ENCODE data around the gene TOX2. TPM values are rescaled to one million over a fixed set of nuclear protein-coding genes. Genes with fewer than 3 reads are reported as not detected.

Gene TOX2
- total RNA-seq, 1 donor from 2014 or later, result 3.3 TPM

- no peak for TF ChIP-seq CTCF (conservative IDR thresholded peaks at IDR 0.05)
- H3K27ac Mint-ChIP-seq (ENCODE audit: unreplicated experiment), result no peak overlapping the region
- H3K27me3 Mint-ChIP-seq (ENCODE audit: low read depth), result no peaks in the 10 kb centered on the region
- H3K4me1 Mint-ChIP-seq, result no peaks in the 10 kb centered on the region
- peaks cover 1% of the 10 kb centered on the region for H3K9me3 Mint-ChIP-seq
- H3K36me3 Mint-ChIP-seq (ENCODE audit: low read depth), result no peaks in the 10 kb centered on the region
- no peak for DNase-seq (ENCODE audit: low read depth, low spot score)
- no peak overlapping the region for H3K4me3 Mint-ChIP-seq
These were observed 153.0 kb downstream of the TOX2 start for GRCh38 chr20:44067650-44068081.

- H3K27ac Mint-ChIP-seq (ENCODE audit: unreplicated experiment), result no peak overlapping the region
- TF ChIP-seq CTCF (conservative IDR thresholded peaks at IDR 0.05), result no peak
- peaks cover 3% of the 10 kb centered on the region for H3K4me1 Mint-ChIP-seq
- H3K9me3 Mint-ChIP-seq, result no peaks in the 10 kb centered on the region
- H3K4me3 Mint-ChIP-seq, result no peak overlapping the region
- no peaks in the 10 kb centered on the region for H3K36me3 Mint-ChIP-seq (ENCODE audit: low read depth)
- DNase-seq (ENCODE audit: low read depth, low spot score), result no peak
- H3K27me3 Mint-ChIP-seq (ENCODE audit: low read depth), result no peaks in the 10 kb centered on the region
These were observed 153.9 kb downstream of the TOX2 start for GRCh38 chr20:44068316-44069201.

- H3K4me3 Mint-ChIP-seq, result no peak overlapping the region
- DNase-seq (ENCODE audit: low read depth, low spot score), result no peak
- H3K36me3 Mint-ChIP-seq (ENCODE audit: low read depth), result no peaks in the 10 kb centered on the region
- no peaks in the 10 kb centered on the region for H3K27me3 Mint-ChIP-seq (ENCODE audit: low read depth)
- H3K4me1 Mint-ChIP-seq, result peaks cover 4% of the 10 kb centered on the region
- peak overlapping the region; percentile 94 for H3K27ac Mint-ChIP-seq (ENCODE audit: unreplicated experiment)
- no peaks in the 10 kb centered on the region for H3K9me3 Mint-ChIP-seq
- TF ChIP-seq CTCF (conservative IDR thresholded peaks at IDR 0.05), result no peak
These were observed 154.8 kb downstream of the TOX2 start for GRCh38 chr20:44069203-44070011.

- H3K27ac Mint-ChIP-seq (ENCODE audit: unreplicated experiment), result no peak overlapping the region
- peaks cover 11% of the 10 kb centered on the region for H3K4me1 Mint-ChIP-seq
- DNase-seq (ENCODE audit: low read depth, low spot score), result no peak
- TF ChIP-seq CTCF (conservative IDR thresholded peaks at IDR 0.05), result no peak
- no peak overlapping the region for H3K4me3 Mint-ChIP-seq
- H3K9me3 Mint-ChIP-seq, result no peaks in the 10 kb centered on the region
- H3K27me3 Mint-ChIP-seq (ENCODE audit: low read depth), result no peaks in the 10 kb centered on the region
- H3K36me3 Mint-ChIP-seq (ENCODE audit: low read depth), result no peaks in the 10 kb centered on the region
These were observed 155.7 kb downstream of the TOX2 start for GRCh38 chr20:44070139-44070900.

GRCh38 chr20:44071057-44071456 is 156.4 kb downstream of the TOX2 start:
- no peaks in the 10 kb centered on the region for H3K9me3 Mint-ChIP-seq
- H3K27ac Mint-ChIP-seq (ENCODE audit: unreplicated experiment), result no peak overlapping the region
- H3K27me3 Mint-ChIP-seq (ENCODE audit: low read depth), result no peaks in the 10 kb centered on the region
- no peak overlapping the region for H3K4me3 Mint-ChIP-seq
- H3K36me3 Mint-ChIP-seq (ENCODE audit: low read depth), result no peaks in the 10 kb centered on the region
- no peak for DNase-seq (ENCODE audit: low read depth, low spot score)
- peaks cover 11% of the 10 kb centered on the region for H3K4me1 Mint-ChIP-seq
- TF ChIP-seq CTCF (conservative IDR thresholded peaks at IDR 0.05), result no peak

Measured in neural crest cell (in vitro differentiated cells).